Testis (tissue), 2 donors: ENCODE results near the gene HOTAIR.

ENCODE experiments used
- POLR2A ChIP-seq: fragments of 450-650 bp; IDR thresholded peaks from one replicate; pipeline ENCODE4 v1.6.1; 2017; ENCODE audit warnings: antibody characterized with exemption, mild to moderate bottlenecking, moderate library complexity
- TF ChIP-seq, protein P1 (sequence below), 3 experiments: fragments of 450-650 bp in 2 of 3; fragments of 200-600 bp in 1 of 3; sonication (generic) in 1 of 3; IDR thresholded peaks; one replicate each; pipeline ENCODE4 v1.5.1; 2016 to 2019; ENCODE audit warnings: antibody characterized with exemption in 3 of 3, mild to moderate bottlenecking in 2 of 3, moderate library complexity in 1 of 3

DNA sequence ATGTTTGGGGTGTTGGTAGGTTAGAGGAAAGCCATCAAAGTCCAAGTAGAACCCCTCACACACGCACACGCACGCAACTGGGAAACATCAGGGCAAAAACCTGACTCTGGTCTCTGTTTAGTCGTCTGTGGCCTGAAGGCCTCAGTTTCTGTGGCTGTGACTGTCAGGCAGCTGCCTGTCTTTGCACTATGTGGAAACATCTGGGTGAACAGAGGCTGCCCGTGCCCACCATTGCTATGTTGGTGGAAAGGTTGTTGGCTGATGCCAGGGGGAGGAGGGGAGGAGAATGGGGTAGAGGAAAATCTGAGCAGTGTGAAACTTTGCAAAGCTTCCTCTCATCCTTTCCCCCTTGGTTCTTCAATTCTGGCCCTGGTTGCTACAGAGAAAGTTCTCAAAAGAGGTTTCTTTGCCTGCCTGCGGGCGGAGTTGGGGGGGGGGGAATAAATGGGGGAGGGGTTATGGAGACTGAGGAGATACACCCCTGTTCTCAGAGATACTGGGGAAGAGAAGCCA, 17.7 kb upstream of the HOTAIR start:
- TF ChIP-seq, protein P1, sequence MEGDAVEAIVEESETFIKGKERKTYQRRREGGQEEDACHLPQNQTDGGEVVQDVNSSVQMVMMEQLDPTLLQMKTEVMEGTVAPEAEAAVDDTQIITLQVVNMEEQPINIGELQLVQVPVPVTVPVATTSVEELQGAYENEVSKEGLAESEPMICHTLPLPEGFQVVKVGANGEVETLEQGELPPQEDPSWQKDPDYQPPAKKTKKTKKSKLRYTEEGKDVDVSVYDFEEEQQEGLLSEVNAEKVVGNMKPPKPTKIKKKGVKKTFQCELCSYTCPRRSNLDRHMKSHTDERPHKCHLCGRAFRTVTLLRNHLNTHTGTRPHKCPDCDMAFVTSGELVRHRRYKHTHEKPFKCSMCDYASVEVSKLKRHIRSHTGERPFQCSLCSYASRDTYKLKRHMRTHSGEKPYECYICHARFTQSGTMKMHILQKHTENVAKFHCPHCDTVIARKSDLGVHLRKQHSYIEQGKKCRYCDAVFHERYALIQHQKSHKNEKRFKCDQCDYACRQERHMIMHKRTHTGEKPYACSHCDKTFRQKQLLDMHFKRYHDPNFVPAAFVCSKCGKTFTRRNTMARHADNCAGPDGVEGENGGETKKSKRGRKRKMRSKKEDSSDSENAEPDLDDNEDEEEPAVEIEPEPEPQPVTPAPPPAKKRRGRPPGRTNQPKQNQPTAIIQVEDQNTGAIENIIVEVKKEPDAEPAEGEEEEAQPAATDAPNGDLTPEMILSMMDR (IDR thresholded peaks at IDR 0.05) = no peak
- no peak for TF ChIP-seq POLR2A
